Heart left ventricle (tissue), 16 donors: ENCODE data around the gene B2M. TPM values are rescaled to one million over a fixed set of nuclear protein-coding genes. Genes with fewer than 3 reads are reported as not detected.

Experiments used
- ATAC-seq, 4 donors: fragments of 200-7000 bp; cut with Tn5 transposase; one replicate each; pipeline ENCODE4 v1.9.1; 2020 to 2022; ENCODE audit warnings: moderate library complexity in 4 of 4, mild to moderate bottlenecking in 3 of 4, moderate number of reproducible peaks in 1 of 4
- DNase-seq, 5 donors: peaks; one replicate each; pipeline ENCODE4 v3.0.0-alpha.2; 2020
- H3K27ac ChIP-seq, 12 donors: fragments of 200-600 bp; sonication (generic) in 4 of 12; one replicate each; pipeline versions ENCODE4 v1.5.0 to v1.8.0; 2016 to 2022; ENCODE audit warnings: mild to moderate bottlenecking in 2 of 12
- H3K27me3 ChIP-seq, 9 donors: fragments of 200-600 bp; sonication (generic) in 2 of 9; one replicate each; pipeline versions ENCODE4 v1.5.1 to v1.8.0; 2016 to 2022; ENCODE audit warnings: mild to moderate bottlenecking in 3 of 9
- H3K36me3 ChIP-seq, 9 donors: fragments of 200-600 bp; sonication (generic) in 2 of 9; one replicate each; pipeline versions ENCODE4 v1.5.0 to v1.8.0; 2018 to 2022; ENCODE audit warnings: mild to moderate bottlenecking in 2 of 9
- H3K4me1 ChIP-seq, 12 donors: fragments of 200-600 bp; sonication (generic) in 4 of 12; one replicate each; pipeline versions ENCODE4 v1.5.0 to v1.8.0; 2016 to 2022; ENCODE audit warnings: mild to moderate bottlenecking in 3 of 12
- H3K4me3 ChIP-seq, 12 donors: fragments of 200-600 bp; sonication (generic) in 4 of 12; one replicate each; pipeline versions ENCODE4 v1.5.0 to v1.8.0; 2017 to 2022; ENCODE audit warnings: mild to moderate bottlenecking in 9 of 12, moderate library complexity in 4 of 12
- H3K9me3 ChIP-seq, 12 donors: fragments of 200-600 bp; sonication (generic) in 4 of 12; one replicate each; pipeline versions ENCODE4 v1.5.0 to v1.8.0; 2016 to 2022; ENCODE audit warnings: mild to moderate bottlenecking in 1 of 12
- POLR2A ChIP-seq, 2 donors: fragments of 450-650 bp; IDR thresholded peaks; one replicate each; pipeline ENCODE4 v1.6.1; 2017; ENCODE audit warnings: antibody characterized with exemption in 2 of 2, mild to moderate bottlenecking in 2 of 2, moderate library complexity in 2 of 2
- WGBS, 4 donors: extraction: QIAGEN DNeasy Blood & Tissue Kit in 2 of 4; methylation state at CpG; one replicate each; pipeline versions ENCODE4 v1.1.5 to v1.1.7; 2013 to 2018; 5-methylcytosine and 5-hydroxymethylcytosine counted together
- intact Hi-C, 10 donors: fragments of 100-400 bp; cut with DNase I; formaldehyde crosslinking; loops; one replicate each; pipeline versions ENCODE4 v1.11.1 to v1.14.2; 2022
- polyA plus RNA-seq, 2 donors: library from polyadenylated mRNA; stranded (reverse); fragments of 200-250 nt; gene quantifications; one replicate each; pipeline ENCODE4 v1.2.3, GENCODE V29; 2013
- total RNA-seq, 9 donors: library from RNA; depleted of rRNA in 2 of 9; stranded (reverse); fragments of >200 nt in 2 of 9; fragmentation: NEBNext Ultra II Directional in 3 of 9; extraction: Animal tissue kit (Norgen Biotek cat#: 25700) in 3 of 9; gene quantifications; one replicate each; pipeline versions ENCODE4 v1.1.0 to v1.2.4, GENCODE V29; 2016 to 2023
- TF ChIP-seq, protein P1 (sequence below), 12 donors: fragments of 200-600 bp; sonication (generic) in 4 of 12; IDR thresholded peaks; one replicate each; pipeline versions ENCODE4 v1.5.0 to v1.8.0; 2018 to 2022; ENCODE audit warnings: antibody characterized with exemption in 12 of 12, mild to moderate bottlenecking in 5 of 12
- donor health status: ischemic (EF 13 %, LVEDD 7.1; RV severe dilation, severe dysfunction).
- donor health status: healthy with polysubstance abuse.
- donor health status: DM: no; HTN: yes; CAD: no.
- donor health status: DM: no; HTN: no; CAD: no.
- donor health status: ischemic (EF 25% LVEDD 6.9; RV normal size, moderate dysfunction).
- donor health status: ischemic (EF 25% LVEDD 5.7; RV mildly dilated, moderate dysfunction).
- donor health status: healthy.
- donor health status: DM: yes; HTN: yes; CAD: no.
- donor health status: ischemic (EF 35%, LVEDD 5.7; RV mildly dilated, moderate dysfunction).
- donor health status: nonischemic (EF 11% LVEDD 7.7; RV severe dilation, severe dysfunction).
- donor health status: DM: yes; HTN: yes; CAD: no.
- donor health status: PGD.
- donor health status: ischemic (EF 29% LVEDD 5.4; RV normal size, mild dysfunction).
- donor health status: nonischemic (EF 23%, LVEDD 6.1; RV moderate dilation, normal function).

Gene B2M
- total and polyA plus RNA-seq, 11 donors, result 808 to 5,448 (median 1,200) TPM

DNA sequence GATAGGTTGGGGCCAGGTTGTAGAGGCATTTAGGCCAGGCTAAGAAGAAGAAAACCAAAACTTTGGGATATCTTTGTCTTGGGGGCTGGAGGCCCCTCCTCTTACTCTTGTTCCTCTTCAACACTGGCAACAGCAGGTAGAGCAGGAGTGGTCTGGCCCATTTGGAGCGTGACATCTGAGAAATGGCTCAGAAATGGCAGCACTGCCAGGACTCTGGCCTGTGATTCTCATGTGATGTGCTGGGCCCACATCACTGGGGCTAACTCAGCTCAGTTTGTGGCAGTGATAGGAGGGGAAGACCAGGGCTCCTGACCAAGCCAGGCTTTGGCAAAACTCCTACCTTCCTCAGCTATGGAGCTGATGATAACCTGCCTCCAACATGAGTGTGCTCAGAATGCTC is 18.7 kb upstream of the B2M start:
- intact Hi-C loops, result no loop called here
- TF ChIP-seq, protein P1, sequence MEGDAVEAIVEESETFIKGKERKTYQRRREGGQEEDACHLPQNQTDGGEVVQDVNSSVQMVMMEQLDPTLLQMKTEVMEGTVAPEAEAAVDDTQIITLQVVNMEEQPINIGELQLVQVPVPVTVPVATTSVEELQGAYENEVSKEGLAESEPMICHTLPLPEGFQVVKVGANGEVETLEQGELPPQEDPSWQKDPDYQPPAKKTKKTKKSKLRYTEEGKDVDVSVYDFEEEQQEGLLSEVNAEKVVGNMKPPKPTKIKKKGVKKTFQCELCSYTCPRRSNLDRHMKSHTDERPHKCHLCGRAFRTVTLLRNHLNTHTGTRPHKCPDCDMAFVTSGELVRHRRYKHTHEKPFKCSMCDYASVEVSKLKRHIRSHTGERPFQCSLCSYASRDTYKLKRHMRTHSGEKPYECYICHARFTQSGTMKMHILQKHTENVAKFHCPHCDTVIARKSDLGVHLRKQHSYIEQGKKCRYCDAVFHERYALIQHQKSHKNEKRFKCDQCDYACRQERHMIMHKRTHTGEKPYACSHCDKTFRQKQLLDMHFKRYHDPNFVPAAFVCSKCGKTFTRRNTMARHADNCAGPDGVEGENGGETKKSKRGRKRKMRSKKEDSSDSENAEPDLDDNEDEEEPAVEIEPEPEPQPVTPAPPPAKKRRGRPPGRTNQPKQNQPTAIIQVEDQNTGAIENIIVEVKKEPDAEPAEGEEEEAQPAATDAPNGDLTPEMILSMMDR (IDR thresholded peaks at IDR 0.05), result no peak
- no peak for TF ChIP-seq POLR2A (IDR thresholded peaks at IDR 0.05)
- Histone ChIP-seq H3K4me1 (peaks cover 0 to 4% (median 0%) of the 10 kb centered on the region in 12 donors), H3K27ac (no peak overlapping the region), H3K27me3 (no peaks in the 10 kb centered on the region), H3K9me3 (peaks cover 0 to 12% (median 0%) of the 10 kb centered on the region in 12 donors), H3K36me3 (no peaks in the 10 kb centered on the region), H3K4me3 (no peak overlapping the region)
- WGBS, 4 donors, result 86 to 100% (median 89%) methylated on average over 1 of the region's 1 CpG
- ATAC-seq (no peak), DNase-seq (no peak)

DNA sequence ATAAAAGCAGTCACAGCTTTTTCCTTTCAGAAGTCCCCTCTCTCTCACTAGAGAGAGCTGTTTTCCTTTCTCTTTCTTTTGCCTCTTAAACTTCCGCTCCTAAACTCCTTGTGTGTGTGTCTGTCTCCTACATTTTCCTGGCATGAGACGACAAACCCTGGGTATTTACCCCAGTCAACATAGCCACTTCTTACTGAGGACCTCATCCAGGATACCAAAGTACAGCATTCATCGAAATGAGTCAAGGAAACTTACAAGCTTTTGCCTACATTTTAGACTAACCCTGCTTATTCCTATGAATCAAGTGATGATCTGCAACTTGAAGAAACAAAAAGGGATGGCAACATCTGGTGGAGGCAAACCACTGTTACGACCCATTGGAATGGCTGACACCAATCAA is 16.9 kb upstream of the B2M start:
- Histone ChIP-seq H3K36me3 (no peaks in the 10 kb centered on the region), H3K27ac (no peak overlapping the region), H3K27me3 (no peaks in the 10 kb centered on the region), H3K4me3 (no peak overlapping the region), H3K4me1 (peaks cover 0 to 10% (median 0%) of the 10 kb centered on the region in 12 donors), H3K9me3 (peaks cover 0 to 3% (median 0%) of the 10 kb centered on the region in 12 donors)
- DNase-seq (no peak), ATAC-seq (no peak)
- 86 to 93% (median 90%) methylated on average over 4 of the region's 4 CpGs for WGBS, 4 donors
- TF ChIP-seq, protein P1 (IDR thresholded peaks at IDR 0.05), result no peak
- no peak for TF ChIP-seq POLR2A (IDR thresholded peaks at IDR 0.05)
- intact Hi-C loops, result no loop called here

DNA sequence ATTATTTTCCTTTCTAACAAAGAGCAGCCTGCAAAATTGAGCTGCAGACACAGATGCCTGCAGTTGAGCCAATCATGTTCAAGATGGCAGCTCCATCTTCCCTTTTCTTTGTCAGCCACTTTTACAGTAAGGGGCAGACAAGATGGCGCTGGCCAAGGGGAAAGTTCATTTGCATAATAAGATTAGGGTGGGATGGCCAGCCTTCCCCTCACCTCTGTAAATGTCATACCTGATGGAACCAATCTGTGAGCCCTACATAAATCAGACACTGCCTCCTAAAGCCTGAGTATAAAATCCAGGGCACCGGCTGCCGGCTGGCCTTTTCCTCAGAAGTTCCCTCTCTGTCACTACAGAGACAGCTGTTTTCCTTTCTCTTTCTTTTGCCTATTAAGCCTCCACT is 16.0 kb upstream of the B2M start:
- ATAC-seq (no peak), DNase-seq (no peak)
- intact Hi-C loops, result no loop called here
- no peak overlapping the region for H3K4me3 ChIP-seq
- peak overlapping the region in 1 of 12 donors; percentile 13 for H3K27ac ChIP-seq
- no peaks in the 10 kb centered on the region for H3K36me3 ChIP-seq
- no peak for TF ChIP-seq POLR2A (IDR thresholded peaks at IDR 0.05)
- TF ChIP-seq, protein P1 (IDR thresholded peaks at IDR 0.05), result no peak
- peaks cover 0 to 12% (median 2%) of the 10 kb centered on the region in 12 donors for H3K9me3 ChIP-seq
- H3K4me1 ChIP-seq, result peaks cover 0 to 10% (median 0%) of the 10 kb centered on the region in 12 donors
- WGBS, 4 donors, result 69 to 84% (median 75%) methylated on average over 3 of the region's 3 CpGs
- no peaks in the 10 kb centered on the region for H3K27me3 ChIP-seq

DNA sequence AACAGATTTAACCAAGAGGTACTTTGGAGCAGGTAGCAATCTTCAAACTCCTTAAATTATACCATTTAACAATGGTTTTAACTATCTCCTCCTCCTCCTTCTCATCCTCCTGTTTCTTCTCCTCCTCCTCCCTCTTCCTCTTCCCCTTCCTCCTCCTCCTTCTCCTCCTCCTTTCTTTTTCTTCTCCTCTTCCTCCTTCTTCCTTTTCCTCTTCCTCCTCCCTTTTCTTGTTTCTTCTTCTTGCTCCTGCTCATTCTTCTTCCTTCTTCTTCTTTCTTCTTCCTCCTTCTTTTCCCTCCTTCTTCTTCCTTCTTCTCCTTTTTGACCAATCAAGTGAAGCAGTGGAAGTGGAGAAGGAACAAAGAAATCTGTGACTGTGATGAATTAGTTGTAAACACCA is 14.3 kb upstream of the B2M start:
- ATAC-seq, result no peak
- no peaks in the 10 kb centered on the region for H3K27me3 ChIP-seq
- peaks cover 0 to 10% (median 0%) of the 10 kb centered on the region in 12 donors for H3K4me1 ChIP-seq
- no peak overlapping the region for H3K27ac ChIP-seq
- no peaks in the 10 kb centered on the region for H3K36me3 ChIP-seq
- TF ChIP-seq, protein P1 (IDR thresholded peaks at IDR 0.05), result no peak
- no peak for TF ChIP-seq POLR2A (IDR thresholded peaks at IDR 0.05)
- H3K4me3 ChIP-seq, result no peak overlapping the region
- DNase-seq, result no peak
- H3K9me3 ChIP-seq, result peaks cover 0 to 25% (median 2%) of the 10 kb centered on the region in 12 donors
- intact Hi-C loops, result no loop called here
